ENCODE data around the gene THOC6. TPM values are rescaled to one million over a fixed set of nuclear protein-coding genes. Genes with fewer than 3 reads are reported as not detected.

THOC6 gene
- total RNA-seq (ENCODE audit: low replicate concordance), result 16.6 and 28.6 TPM in 2 replicates

DNA sequence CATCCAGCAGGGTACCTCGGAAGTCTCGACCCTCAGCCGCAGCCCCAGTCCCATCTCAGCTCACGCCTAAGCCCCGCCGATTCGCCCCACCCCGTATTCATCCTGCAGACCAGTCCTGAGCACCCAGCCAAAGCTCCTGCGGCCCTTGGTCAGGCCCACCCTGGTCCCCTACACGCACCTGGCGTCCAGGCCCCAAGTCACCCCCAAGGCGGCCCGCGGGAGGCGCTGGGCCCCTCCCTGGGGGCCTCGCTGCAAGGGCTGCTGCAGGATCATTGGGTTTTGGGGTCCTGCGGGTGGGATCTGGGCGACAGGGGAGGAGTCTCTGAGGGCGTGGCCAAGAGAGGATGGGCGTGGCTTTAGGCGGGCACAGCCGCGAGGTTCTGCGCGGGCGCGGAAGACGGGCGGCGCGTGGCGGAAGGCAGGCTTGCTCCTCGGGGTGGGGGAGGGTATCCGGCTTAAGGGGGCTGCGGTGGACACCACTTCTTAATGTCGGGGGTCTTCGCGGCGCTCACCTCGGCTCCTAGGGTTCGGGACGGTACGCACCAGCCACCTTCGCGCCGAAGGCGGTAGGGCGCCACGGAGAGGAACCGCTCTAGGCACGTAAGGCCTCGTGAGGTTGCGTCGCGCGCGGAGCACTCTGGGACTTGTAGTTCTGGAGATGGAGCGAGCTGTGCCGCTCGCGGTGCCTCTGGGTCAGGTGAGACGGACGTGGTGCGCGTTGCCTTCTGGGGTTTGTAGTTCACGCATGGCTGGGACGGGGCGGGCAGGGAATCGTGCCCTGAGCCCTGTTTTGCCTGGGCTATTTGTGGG, at the start of gene THOC6, which contains the start of gene HCFC1R1:
Gene THOC6 (plus strand): TSS at position 367 of the 810 bp plus-strand sequence. CDS start 292 bp downstream, at position 659.
Gene HCFC1R1 (minus strand): TSS at position 274 of the 810 bp plus-strand sequence. CDS start 1 bp downstream, at position 273.
- H3K36me3 ChIP-seq, result no peaks in the 10 kb centered on the region
- H3K27me3 Mint-ChIP-seq (ENCODE audit: insufficient read depth, low read depth), result peaks cover 30% of the 10 kb centered on the region
- peak within 1 kb of the TSS; percentile 84 for H3K4me2 ChIP-seq
- H3K36me3 Mint-ChIP-seq, result peaks cover 6% of the 10 kb centered on the region
- peaks cover 52% of the 10 kb centered on the region for H3F3A ChIP-seq (ENCODE audit: low read depth)
- peaks cover 20% of the 10 kb centered on the region for H3K27me3 ChIP-seq
- no peaks in the 10 kb centered on the region for H3K9me3 ChIP-seq (ENCODE audit: low read depth)
- peaks cover 42% of the 10 kb centered on the region for H3K4me1 Mint-ChIP-seq
- H3K9me3 Mint-ChIP-seq, result no peaks in the 10 kb centered on the region
- H2AFZ ChIP-seq (replicated peaks), result peak within 1 kb of the TSS; percentile 82
- H3K79me2 ChIP-seq (ENCODE audit: low read depth), result peaks cover 10% of the 10 kb centered on the region
- peak within 1 kb of the TSS; percentile 75 for H3K4me3 ChIP-seq
- no peak within 1 kb of the TSS for H3K27ac ChIP-seq
- H3K9ac ChIP-seq, result no peak within 1 kb of the TSS
- peaks cover 19% of the 10 kb centered on the region for H3K4me1 ChIP-seq
- TF ChIP-seq, protein P1, sequence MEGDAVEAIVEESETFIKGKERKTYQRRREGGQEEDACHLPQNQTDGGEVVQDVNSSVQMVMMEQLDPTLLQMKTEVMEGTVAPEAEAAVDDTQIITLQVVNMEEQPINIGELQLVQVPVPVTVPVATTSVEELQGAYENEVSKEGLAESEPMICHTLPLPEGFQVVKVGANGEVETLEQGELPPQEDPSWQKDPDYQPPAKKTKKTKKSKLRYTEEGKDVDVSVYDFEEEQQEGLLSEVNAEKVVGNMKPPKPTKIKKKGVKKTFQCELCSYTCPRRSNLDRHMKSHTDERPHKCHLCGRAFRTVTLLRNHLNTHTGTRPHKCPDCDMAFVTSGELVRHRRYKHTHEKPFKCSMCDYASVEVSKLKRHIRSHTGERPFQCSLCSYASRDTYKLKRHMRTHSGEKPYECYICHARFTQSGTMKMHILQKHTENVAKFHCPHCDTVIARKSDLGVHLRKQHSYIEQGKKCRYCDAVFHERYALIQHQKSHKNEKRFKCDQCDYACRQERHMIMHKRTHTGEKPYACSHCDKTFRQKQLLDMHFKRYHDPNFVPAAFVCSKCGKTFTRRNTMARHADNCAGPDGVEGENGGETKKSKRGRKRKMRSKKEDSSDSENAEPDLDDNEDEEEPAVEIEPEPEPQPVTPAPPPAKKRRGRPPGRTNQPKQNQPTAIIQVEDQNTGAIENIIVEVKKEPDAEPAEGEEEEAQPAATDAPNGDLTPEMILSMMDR (IDR thresholded peaks at IDR 0.05), result no peak
- TF ChIP-seq EZH2 (IDR thresholded peaks at IDR 0.05) (no peak), EZH2phosphoT487 (IDR thresholded peaks at IDR 0.05) (no peak)
- peaks cover 56% of the 10 kb centered on the region for H4K20me1 ChIP-seq (ENCODE audit: low read depth)
- H3K27ac Mint-ChIP-seq, result peak within 1 kb of the TSS; percentile 82
- peak; percentile 99 for DNase-seq (ENCODE audit: low spot score)
- peak within 1 kb of the TSS; percentile 93 for H3K4me3 Mint-ChIP-seq

DNA sequence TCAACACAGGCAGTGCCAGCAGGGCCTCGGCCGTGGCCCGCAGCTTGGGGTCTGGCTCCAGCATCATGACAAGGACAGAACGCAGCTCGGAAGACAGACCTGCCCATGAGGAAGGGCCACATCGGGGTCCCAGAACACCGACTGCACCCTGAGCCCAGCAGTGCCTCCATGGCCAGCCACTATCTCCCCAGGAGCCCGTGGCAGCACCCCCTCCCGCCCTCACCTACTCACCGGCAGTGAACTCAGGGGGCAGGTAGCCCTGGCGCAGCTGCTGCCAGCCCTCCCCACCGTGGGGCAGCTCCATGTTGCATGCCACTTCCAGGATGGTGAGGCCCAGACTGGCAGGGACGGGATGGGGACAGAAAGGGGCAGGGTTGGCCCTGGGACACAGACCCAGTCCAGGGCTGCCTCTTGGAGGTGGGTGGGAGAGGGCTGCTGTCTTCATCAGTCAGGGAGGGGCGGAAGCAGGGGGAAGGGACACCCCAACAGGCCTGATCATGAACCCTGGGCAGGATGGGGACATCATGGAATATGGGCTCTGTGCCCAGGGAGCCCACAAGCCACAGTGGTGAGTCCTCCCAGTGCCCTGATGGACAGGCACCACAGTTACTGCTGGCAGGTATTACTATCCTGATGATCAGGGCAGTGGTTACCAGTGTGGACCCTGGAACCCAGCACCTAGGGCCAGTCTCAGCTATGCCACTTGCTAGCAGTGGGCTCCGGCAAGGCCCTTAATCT, 49.3 kb upstream of the THOC6 start:
- no peak overlapping the region for H2AFZ ChIP-seq (replicated peaks)

DNA sequence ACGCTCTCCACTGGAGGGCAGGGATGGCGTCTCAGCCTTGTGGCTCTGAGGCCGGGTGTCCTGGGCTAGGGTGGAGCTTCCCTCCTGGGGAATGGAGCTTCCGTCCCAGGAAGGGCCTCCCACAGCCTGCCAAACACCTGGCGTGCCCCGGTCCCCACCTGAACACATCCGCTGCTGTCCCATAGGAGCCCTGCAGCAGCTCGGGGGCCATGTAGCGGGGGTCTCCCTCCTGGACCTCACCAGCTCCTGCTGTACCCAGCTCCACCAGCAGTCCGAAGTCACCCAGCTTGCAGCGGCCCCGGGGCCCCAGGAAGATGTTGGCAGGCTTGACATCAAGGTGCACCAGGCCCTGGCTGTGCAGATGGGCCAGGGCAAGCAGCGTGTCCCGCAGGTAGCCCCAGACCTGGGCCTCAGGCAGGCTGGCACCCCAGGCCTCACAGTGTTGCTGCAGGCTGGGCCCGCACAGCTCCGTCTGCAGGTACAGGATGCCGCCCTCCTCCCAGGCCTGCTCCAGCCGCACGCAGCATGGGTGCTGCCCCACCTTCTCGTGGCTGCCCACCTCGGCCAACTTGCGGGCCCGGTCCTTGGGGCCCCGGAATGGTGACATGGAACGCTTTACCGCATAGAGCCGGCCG, 48.6 kb upstream of the THOC6 start:
- TF ChIP-seq EZH2phosphoT487 (IDR thresholded peaks at IDR 0.05), result no peak
- TF ChIP-seq, protein P1 (IDR thresholded peaks at IDR 0.05), result no peak
- no peak for TF ChIP-seq EZH2 (IDR thresholded peaks at IDR 0.05)
- H3K27me3 ChIP-seq, result no peaks in the 10 kb centered on the region
- Mint-ChIP-seq H3K27ac (no peak overlapping the region), H3K36me3 (peaks cover 8% of the 10 kb centered on the region), H3K27me3 (ENCODE audit: insufficient read depth, low read depth) (peaks cover 10% of the 10 kb centered on the region), H3K9me3 (no peaks in the 10 kb centered on the region), H3K4me1 (peaks cover 18% of the 10 kb centered on the region), H3K4me3 (no peak overlapping the region)
- no peak overlapping the region for H3K4me3 ChIP-seq
- peaks cover 16% of the 10 kb centered on the region for H3K79me2 ChIP-seq (ENCODE audit: low read depth)
- H4K20me1 ChIP-seq (ENCODE audit: low read depth), result peaks cover 52% of the 10 kb centered on the region
- H3K27ac ChIP-seq, result no peak overlapping the region
- H3F3A ChIP-seq (ENCODE audit: low read depth), result peaks cover 8% of the 10 kb centered on the region
- H3K9me3 ChIP-seq (ENCODE audit: low read depth), result no peaks in the 10 kb centered on the region
- H3K36me3 ChIP-seq, result no peaks in the 10 kb centered on the region
- no peak overlapping the region for H3K9ac ChIP-seq
- H3K4me1 ChIP-seq, result peaks cover 7% of the 10 kb centered on the region
- H3K4me2 ChIP-seq, result no peak overlapping the region
- no peak for DNase-seq (ENCODE audit: low spot score)
- no peak overlapping the region for H2AFZ ChIP-seq (replicated peaks)

More for the DNA sequence above, 49.3 kb upstream of the THOC6 start:
- peaks cover 8% of the 10 kb centered on the region for H3K36me3 Mint-ChIP-seq
- Histone ChIP-seq H3K27me3 (no peaks in the 10 kb centered on the region), H3K79me2 (ENCODE audit: low read depth) (peaks cover 9% of the 10 kb centered on the region), H4K20me1 (ENCODE audit: low read depth) (peaks cover 55% of the 10 kb centered on the region), H3K4me3 (no peak overlapping the region), H3F3A (ENCODE audit: low read depth) (peaks cover 15% of the 10 kb centered on the region), H3K36me3 (no peaks in the 10 kb centered on the region), H3K9me3 (ENCODE audit: low read depth) (no peaks in the 10 kb centered on the region), H3K9ac (no peak overlapping the region), H3K4me1 (peaks cover 7% of the 10 kb centered on the region), H3K4me2 (no peak overlapping the region), H3K27ac (no peak overlapping the region)
- TF ChIP-seq EZH2phosphoT487 (IDR thresholded peaks at IDR 0.05) (no peak), EZH2 (IDR thresholded peaks at IDR 0.05) (no peak)
- TF ChIP-seq, protein P1 (IDR thresholded peaks at IDR 0.05), result no peak
- peaks cover 18% of the 10 kb centered on the region for H3K4me1 Mint-ChIP-seq
- H3K9me3 Mint-ChIP-seq, result no peaks in the 10 kb centered on the region
- DNase-seq (ENCODE audit: low spot score), result no peak
- no peak overlapping the region for H3K4me3 Mint-ChIP-seq
- H3K27me3 Mint-ChIP-seq (ENCODE audit: insufficient read depth, low read depth), result peaks cover 10% of the 10 kb centered on the region
- no peak overlapping the region for H3K27ac Mint-ChIP-seq

Data from neural progenitor cell (in vitro differentiated cells).